Testis (tissue), 2 donors: ENCODE measurements around the gene AGA.

Source experiments
- POLR2A ChIP-seq: fragments of 450-650 bp; IDR thresholded peaks from one replicate; pipeline ENCODE4 v1.6.1; 2017; ENCODE audit warnings: antibody characterized with exemption, mild to moderate bottlenecking, moderate library complexity
- TF ChIP-seq, protein P1 (sequence below), 3 experiments: fragments of 450-650 bp in 2 of 3; fragments of 200-600 bp in 1 of 3; sonication (generic) in 1 of 3; IDR thresholded peaks; one replicate each; pipeline ENCODE4 v1.5.1; 2016 to 2019; ENCODE audit warnings: antibody characterized with exemption in 3 of 3, mild to moderate bottlenecking in 2 of 3, moderate library complexity in 1 of 3

DNA sequence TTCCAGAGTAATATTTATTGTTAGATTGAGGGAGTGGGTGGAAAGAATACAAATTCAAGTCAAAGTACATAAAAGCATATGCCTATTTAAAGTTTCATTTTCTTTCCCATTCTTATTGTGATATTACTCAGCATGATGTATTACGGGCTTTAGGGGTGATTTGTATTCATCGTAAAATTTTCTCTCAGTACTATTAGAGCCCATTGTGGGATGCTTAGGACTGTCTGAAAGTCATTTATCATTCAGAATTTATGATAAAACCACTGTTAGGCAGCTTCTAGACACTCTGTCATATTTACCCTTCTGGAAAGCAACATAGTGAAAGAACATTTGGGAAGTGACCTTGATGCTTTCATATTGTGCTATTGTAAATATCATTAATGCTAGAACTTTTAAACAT lies 45.9 kb downstream of the AGA start:
- TF ChIP-seq, protein P1, sequence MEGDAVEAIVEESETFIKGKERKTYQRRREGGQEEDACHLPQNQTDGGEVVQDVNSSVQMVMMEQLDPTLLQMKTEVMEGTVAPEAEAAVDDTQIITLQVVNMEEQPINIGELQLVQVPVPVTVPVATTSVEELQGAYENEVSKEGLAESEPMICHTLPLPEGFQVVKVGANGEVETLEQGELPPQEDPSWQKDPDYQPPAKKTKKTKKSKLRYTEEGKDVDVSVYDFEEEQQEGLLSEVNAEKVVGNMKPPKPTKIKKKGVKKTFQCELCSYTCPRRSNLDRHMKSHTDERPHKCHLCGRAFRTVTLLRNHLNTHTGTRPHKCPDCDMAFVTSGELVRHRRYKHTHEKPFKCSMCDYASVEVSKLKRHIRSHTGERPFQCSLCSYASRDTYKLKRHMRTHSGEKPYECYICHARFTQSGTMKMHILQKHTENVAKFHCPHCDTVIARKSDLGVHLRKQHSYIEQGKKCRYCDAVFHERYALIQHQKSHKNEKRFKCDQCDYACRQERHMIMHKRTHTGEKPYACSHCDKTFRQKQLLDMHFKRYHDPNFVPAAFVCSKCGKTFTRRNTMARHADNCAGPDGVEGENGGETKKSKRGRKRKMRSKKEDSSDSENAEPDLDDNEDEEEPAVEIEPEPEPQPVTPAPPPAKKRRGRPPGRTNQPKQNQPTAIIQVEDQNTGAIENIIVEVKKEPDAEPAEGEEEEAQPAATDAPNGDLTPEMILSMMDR (IDR thresholded peaks at IDR 0.05): no peak
- no peak for TF ChIP-seq POLR2A
